H1 (cell line): ENCODE results near the gene ZFYVE16. TPM values are rescaled to one million over a fixed set of nuclear protein-coding genes. Genes with fewer than 3 reads are reported as not detected.

ENCODE experiments used
- ASH2L ChIP-seq: fragments of 200-600, 300-600 bp; sonication (generic); IDR thresholded peaks from one replicate; pipeline ENCODE4 v1.7.1; 2017; ENCODE audit warnings: low read length
- CHD1 ChIP-seq: IDR thresholded peaks from 2 replicates; pipeline ENCODE4 v1.6.1; 2012; ENCODE audit warnings: low read depth, low read length, improper control_type of control experiment
- E2F6 ChIP-seq: IDR thresholded peaks from 2 replicates; pipeline ENCODE4 v1.6.1; 2012; ENCODE audit warnings: inconsistent platforms
- JUN ChIP-seq: IDR thresholded peaks from 2 replicates; pipeline ENCODE4 v1.6.1; 2011; ENCODE audit warnings: low read depth, mild to moderate bottlenecking, improper control_type of control experiment, low read length
- TEAD4 ChIP-seq: IDR thresholded peaks from 2 replicates; pipeline ENCODE4 v1.6.1; 2012; ENCODE audit warnings: low read depth, low read length, inconsistent platforms, mixed read lengths
- polyA plus RNA-seq, 7 experiments: library from polyadenylated mRNA; depleted of rRNA in 3 of 7; stranded (reverse) in 5 of 7; unstranded in 2 of 7; fragments of >200 nt in 5 of 7; fragments of 200-250 nt in 2 of 7; gene quantifications; 1 replicate in 5 of 7; 2 replicates in 1 of 7; 4 replicates in 1 of 7; pipeline versions ENCODE4 v1.2.1 to v1.2.3, GENCODE V29; 2011 to 2013; ENCODE audit warnings: missing spikeins in 2 of 7, mixed read lengths in 2 of 7
- total RNA-seq: library from RNA; stranded (reverse); fragmentation: NEBNext Ultra II Directional; extraction: Animal tissue kit (Norgen Biotek cat#: 25700); gene quantifications from 2 replicates; pipeline ENCODE4 v1.2.1, GENCODE V29; 2021

Gene ZFYVE16
- total and polyA plus RNA-seq, 2 of the 8 experiments (the other 6 are each of a cell fraction or from before 2014, with no cell fraction given): 3.6 to 24.2 TPM

- TF ChIP-seq TEAD4 (no peak), JUN (no peak), CHD1 (no peak), ASH2L (no peak), E2F6 (no peak)
Measured at GRCh38 chr5:80503641-80504040, 95.8 kb downstream of the ZFYVE16 start (continued).
